Panc1 (cell line): ENCODE results near the gene TERB1. TPM values are rescaled to one million over a fixed set of nuclear protein-coding genes. Genes with fewer than 3 reads are reported as not detected.

Experiments
- ATAC-seq: fragments of 200-7000 bp; cut with Tn5 transposase; 2 replicates; pipeline ENCODE4 v1.9.1; 2020; ENCODE audit warnings: mild to moderate bottlenecking, moderate library complexity
- BruUV-seq: library from RNA; stranded (reverse); fragments of 400-500 nt; replicated peaks from 2 replicates; lab custom pipeline; 2021; lab: Mats Ljungman, UMichigan
- CTCF ChIA-PET: fragments of 300-600 bp; sonication (Branson Sonifier 250); formaldehyde crosslinking; loops from one replicate; lab custom pipeline; 2022; ENCODE audit warnings: antibody characterized with exemption; lab: Charles Lee
- POLR2A ChIA-PET: fragments of 300-600 bp; sonication (Branson Sonifier 250); formaldehyde crosslinking; loops from one replicate; lab custom pipeline; 2022; ENCODE audit warnings: antibody characterized with exemption; lab: Charles Lee
- DNase-seq: peaks from one replicate; pipeline ENCODE4 v3.0.0-alpha.2; 2010; ENCODE audit warnings: low read depth, low spot score
- H3K27ac ChIP-seq: 2 replicates; pipeline ENCODE4 v1.5.1; 2011; ENCODE audit warnings: mild to moderate bottlenecking, low read length, inconsistent platforms
- H3K27me3 ChIP-seq: fragments of 200-500 bp; sonication (Bioruptor generic); 2 replicates; pipeline ENCODE4 v1.6.0; 2014; ENCODE audit warnings: low read length, inconsistent platforms; ENCODE audit not compliant: control insufficient read depth, insufficient read depth
- H3K36me3 ChIP-seq: fragments of 200-500 bp; sonication (Bioruptor generic); 2 replicates; pipeline ENCODE4 v1.5.1; 2014; ENCODE audit warnings: inconsistent platforms, mild to moderate bottlenecking, low read length, moderate library complexity; ENCODE audit not compliant: control insufficient read depth, insufficient read depth
- H3K4me1 ChIP-seq: 2 replicates; pipeline ENCODE4 v1.5.1; 2011; ENCODE audit warnings: inconsistent platforms, mild to moderate bottlenecking, low read length, moderate library complexity; ENCODE audit not compliant: control insufficient read depth, insufficient read depth
- H3K4me3 ChIP-seq, 2 experiments: 2 replicates each; pipeline ENCODE4 v1.5.1; 2011 to 2012; ENCODE audit warnings: low read depth in 2 of 2, low read length in 2 of 2, mild to moderate bottlenecking in 2 of 2, inconsistent platforms in 1 of 2, moderate library complexity in 1 of 2
- H3K9me3 ChIP-seq: fragments of 200-500 bp; sonication (Bioruptor generic); 2 replicates; pipeline ENCODE4 v1.5.1; 2014; ENCODE audit warnings: low read depth, mild to moderate bottlenecking, inconsistent platforms, low read length, moderate library complexity; ENCODE audit not compliant: control insufficient read depth, insufficient read depth
- CTCF ChIP-seq: fragments of 450-650 bp; IDR thresholded peaks from 2 replicates; pipeline ENCODE4 v1.5.1; 2017; ENCODE audit warnings: mild to moderate bottlenecking
- POLR2AphosphoS5 ChIP-seq: IDR thresholded peaks from 2 replicates; pipeline ENCODE4 v1.6.1; 2012; ENCODE audit warnings: mild to moderate bottlenecking, low read depth, low read length, moderate library complexity
- SIN3A ChIP-seq: IDR thresholded peaks from 2 replicates; pipeline ENCODE4 v1.6.1; 2012; ENCODE audit warnings: low read depth, mild to moderate bottlenecking, low read length, moderate library complexity, borderline replicate concordance; ENCODE audit not compliant: insufficient read depth
- TCF7L2 ChIP-seq: IDR thresholded peaks from 2 replicates; pipeline ENCODE4 v1.6.1; 2011; ENCODE audit warnings: mild to moderate bottlenecking, low read depth, low read length, inconsistent platforms
- in situ Hi-C: cut with HindIII; loops from 2 replicates; pipeline ENCODE4 v1.10.0; 2016; ENCODE audit warnings: low sequenced_read_pairs, low pct_unique_long_range_greater_than_20kb
- intact Hi-C: fragments of 100-400 bp; cut with micrococcal nuclease; formaldehyde crosslinking; loops from one replicate; pipeline ENCODE4 v1.10.0; 2022; ENCODE audit not compliant: unreplicated experiment
- total RNA-seq: library from RNA; stranded (reverse); gene quantifications from one replicate; pipeline ENCODE4 v1.2.1, GENCODE V29; 2021; ENCODE audit not compliant: unreplicated experiment
- TF ChIP-seq, protein P1 (sequence below), 2 experiments: IDR thresholded peaks; 2 replicates each; pipeline ENCODE4 v1.6.1; 2011 to 2012; ENCODE audit warnings: low read depth in 2 of 2, control low read depth in 1 of 2, low read length in 1 of 2, mild to moderate bottlenecking in 1 of 2, moderate library complexity in 1 of 2; ENCODE audit not compliant: insufficient read depth in 1 of 2

Gene TERB1
- total RNA-seq, 1 experiment from 2014 or later: not detected

GRCh38 chr16:66706506-66706880 is 94.9 kb downstream of the TERB1 start:
- in situ Hi-C loops: no loop called here
- ATAC-seq (no peak), DNase-seq (no peak)
- Histone ChIP-seq H3K27ac (no peak overlapping the region), H3K9me3 (no peaks in the 10 kb centered on the region), H3K27me3 (no peaks in the 10 kb centered on the region), H3K4me1 (no peaks in the 10 kb centered on the region), H3K4me3 (no peak overlapping the region), H3K36me3 (no peaks in the 10 kb centered on the region)
- intact Hi-C loops: no loop called here
- ChIA-PET CTCF (no interaction called here), POLR2A (no interaction called here)
- TF ChIP-seq, protein P1, sequence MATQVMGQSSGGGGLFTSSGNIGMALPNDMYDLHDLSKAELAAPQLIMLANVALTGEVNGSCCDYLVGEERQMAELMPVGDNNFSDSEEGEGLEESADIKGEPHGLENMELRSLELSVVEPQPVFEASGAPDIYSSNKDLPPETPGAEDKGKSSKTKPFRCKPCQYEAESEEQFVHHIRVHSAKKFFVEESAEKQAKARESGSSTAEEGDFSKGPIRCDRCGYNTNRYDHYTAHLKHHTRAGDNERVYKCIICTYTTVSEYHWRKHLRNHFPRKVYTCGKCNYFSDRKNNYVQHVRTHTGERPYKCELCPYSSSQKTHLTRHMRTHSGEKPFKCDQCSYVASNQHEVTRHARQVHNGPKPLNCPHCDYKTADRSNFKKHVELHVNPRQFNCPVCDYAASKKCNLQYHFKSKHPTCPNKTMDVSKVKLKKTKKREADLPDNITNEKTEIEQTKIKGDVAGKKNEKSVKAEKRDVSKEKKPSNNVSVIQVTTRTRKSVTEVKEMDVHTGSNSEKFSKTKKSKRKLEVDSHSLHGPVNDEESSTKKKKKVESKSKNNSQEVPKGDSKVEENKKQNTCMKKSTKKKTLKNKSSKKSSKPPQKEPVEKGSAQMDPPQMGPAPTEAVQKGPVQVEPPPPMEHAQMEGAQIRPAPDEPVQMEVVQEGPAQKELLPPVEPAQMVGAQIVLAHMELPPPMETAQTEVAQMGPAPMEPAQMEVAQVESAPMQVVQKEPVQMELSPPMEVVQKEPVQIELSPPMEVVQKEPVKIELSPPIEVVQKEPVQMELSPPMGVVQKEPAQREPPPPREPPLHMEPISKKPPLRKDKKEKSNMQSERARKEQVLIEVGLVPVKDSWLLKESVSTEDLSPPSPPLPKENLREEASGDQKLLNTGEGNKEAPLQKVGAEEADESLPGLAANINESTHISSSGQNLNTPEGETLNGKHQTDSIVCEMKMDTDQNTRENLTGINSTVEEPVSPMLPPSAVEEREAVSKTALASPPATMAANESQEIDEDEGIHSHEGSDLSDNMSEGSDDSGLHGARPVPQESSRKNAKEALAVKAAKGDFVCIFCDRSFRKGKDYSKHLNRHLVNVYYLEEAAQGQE (IDR thresholded peaks at IDR 0.05; ENCODE audit: insufficient read depth in 1 of 2, low read depth in 2 of 2, low read length in 1 of 2): no peak
- no peak for TF ChIP-seq SIN3A
- TF ChIP-seq CTCF: no peak
- no peak for TF ChIP-seq TCF7L2
- no peak for TF ChIP-seq POLR2AphosphoS5
- no TSS peak for BruUV-seq

GRCh38 chr16:66705790-66706505 is 95.4 kb downstream of the TERB1 start:
- ChIA-PET POLR2A (interaction anchor here (0.7 kb wide), 1 partner anchor 12 kb away, joined by 6 read pairs; no protein-coding TSS in a partner anchor), CTCF (no interaction called here)
- no peaks in the 10 kb centered on the region for H3K27me3 ChIP-seq
- no TSS peak for BruUV-seq
- ATAC-seq (no peak), DNase-seq (no peak)
- no peaks in the 10 kb centered on the region for H3K9me3 ChIP-seq
- TF ChIP-seq POLR2AphosphoS5 (no peak), TCF7L2 (no peak), CTCF (no peak), SIN3A (no peak)
- TF ChIP-seq, protein P1 (IDR thresholded peaks at IDR 0.05; ENCODE audit: insufficient read depth in 1 of 2, low read depth in 2 of 2, low read length in 1 of 2): no peak
- H3K36me3 ChIP-seq: no peaks in the 10 kb centered on the region
- no peak overlapping the region for H3K27ac ChIP-seq
- H3K4me3 ChIP-seq: no peak overlapping the region
- in situ Hi-C loops: no loop called here
- intact Hi-C loops: no loop called here
- no peaks in the 10 kb centered on the region for H3K4me1 ChIP-seq
